Smooth muscle cell (in vitro differentiated cells): ENCODE data around the gene KLRD1. TPM values are rescaled to one million over a fixed set of nuclear protein-coding genes. Genes with fewer than 3 reads are reported as not detected.

ENCODE experiments used
- DNase-seq: peaks from one replicate; lab custom pipeline; 2025; ENCODE audit not compliant: unreplicated experiment; lab: John Stamatoyannopoulos, UW
- H2AFZ ChIP-seq: fragments of 200-600 bp; sonication (generic); 2 replicates; pipeline ENCODE4 v1.6.0; 2016; ENCODE audit warnings: antibody characterized with exemption, low read depth, mild to moderate bottlenecking
- H3F3A ChIP-seq: fragments of 200-600 bp; sonication (generic); 2 replicates; pipeline ENCODE4 v1.6.0; 2017; ENCODE audit warnings: antibody characterized with exemption, low read depth
- H3K27ac ChIP-seq: fragments of 200-600 bp; sonication (generic); 2 replicates; pipeline ENCODE4 v1.5.1; 2016; ENCODE audit warnings: low read depth, mild to moderate bottlenecking
- H3K27me3 ChIP-seq: fragments of 200-600 bp; sonication (generic); 2 replicates; pipeline ENCODE4 v1.6.1; 2016; ENCODE audit warnings: low read depth, mild to moderate bottlenecking
- H3K36me3 ChIP-seq: fragments of 200-600 bp; sonication (generic); 2 replicates; pipeline ENCODE4 v1.5.1; 2016; ENCODE audit warnings: low read depth
- H3K4me1 ChIP-seq: fragments of 200-600 bp; sonication (generic); 2 replicates; pipeline ENCODE4 v1.5.1; 2016; ENCODE audit warnings: low read depth
- H3K4me2 ChIP-seq: fragments of 200-600 bp; sonication (generic); 2 replicates; pipeline ENCODE4 v1.6.0; 2016; ENCODE audit warnings: mild to moderate bottlenecking
- H3K4me3 ChIP-seq: fragments of 200-600 bp; sonication (generic); 2 replicates; pipeline ENCODE4 v1.5.1; 2016; ENCODE audit warnings: mild to moderate bottlenecking
- H3K79me2 ChIP-seq: fragments of 200-600 bp; sonication (generic); 2 replicates; pipeline ENCODE4 v1.6.0; 2016; ENCODE audit warnings: low read depth, mild to moderate bottlenecking
- H3K9ac ChIP-seq: fragments of 200-600 bp; sonication (generic); 2 replicates; pipeline ENCODE4 v1.6.0; 2016; ENCODE audit warnings: low read depth
- H3K9me3 ChIP-seq: fragments of 200-600 bp; sonication (generic); replicated peaks from 2 replicates; pipeline ENCODE4 v1.5.1; 2016; ENCODE audit warnings: low read depth
- H4K20me1 ChIP-seq: fragments of 200-600 bp; sonication (generic); 2 replicates; pipeline ENCODE4 v1.6.0; 2016; ENCODE audit warnings: low read depth
- CTCF ChIP-seq: fragments of 200-600 bp; sonication (generic); IDR thresholded peaks from 2 replicates; pipeline ENCODE4 v1.5.1; 2017; ENCODE audit warnings: borderline replicate concordance, mild to moderate bottlenecking, antibody characterized with exemption; ENCODE audit not compliant: insufficient read depth, poor library complexity, severe bottlenecking
- WGBS: methylation state at CpG from one replicate; pipeline ENCODE4 v1.1.7; 2016; ENCODE audit warnings: low lambda C conversion rate; 5-methylcytosine and 5-hydroxymethylcytosine counted together
- polyA plus RNA-seq: library from polyadenylated mRNA; unstranded; fragments of >200 nt; fragmentation: Nextera tagmentation; extraction: Ambion mirVana; gene quantifications from 2 replicates; pipeline ENCODE4 v1.2.1, GENCODE V29; 2016
- total RNA-seq: library from RNA; depleted of rRNA; stranded (reverse); fragments of >200 nt; gene quantifications from 2 replicates; pipeline ENCODE4 v1.2.3, GENCODE V29; 2014

KLRD1 gene
- total and polyA plus RNA-seq, 2 experiments from 2014 or later = 0.09 to 0.18 TPM

GRCh38 chr12:10363914-10364814 lies 56.5 kb downstream of the KLRD1 start:
- Histone ChIP-seq H3K4me1 (peaks cover 42% of the 10 kb centered on the region), H3K4me2 (peak overlapping the region; percentile 83), H3F3A (peaks cover 16% of the 10 kb centered on the region), H3K9ac (peak overlapping the region; percentile 50), H4K20me1 (no peaks in the 10 kb centered on the region), H3K27ac (peak overlapping the region; percentile 92), H2AFZ (peak overlapping the region; percentile 29), H3K36me3 (no peaks in the 10 kb centered on the region), H3K79me2 (no peaks in the 10 kb centered on the region), H3K4me3 (peak overlapping the region; percentile 54), H3K27me3 (no peaks in the 10 kb centered on the region), H3K9me3 (no peaks in the 10 kb centered on the region)
- 25% methylated on average over 19 of the region's 19 CpGs for WGBS
- no peak for DNase-seq
- TF ChIP-seq CTCF = no peak

GRCh38 chr12:10364815-10365622 lies 57.3 kb downstream of the KLRD1 start:
- Histone ChIP-seq H3F3A (peaks cover 16% of the 10 kb centered on the region), H3K79me2 (no peaks in the 10 kb centered on the region), H3K36me3 (no peaks in the 10 kb centered on the region), H3K27ac (peak overlapping the region; percentile 92), H3K4me3 (peak overlapping the region; percentile 54), H3K9ac (peak overlapping the region; percentile 50), H4K20me1 (no peaks in the 10 kb centered on the region), H3K4me1 (peaks cover 42% of the 10 kb centered on the region), H3K4me2 (peak overlapping the region; percentile 83), H2AFZ (peak overlapping the region; percentile 29), H3K27me3 (no peaks in the 10 kb centered on the region), H3K9me3 (no peaks in the 10 kb centered on the region)
- WGBS = 2% methylated on average over 15 of the region's 15 CpGs
- DNase-seq = no peak
- TF ChIP-seq CTCF = no peak

GRCh38 chr12:10365696-10366405 lies 58.2 kb downstream of the KLRD1 start:
- H3F3A ChIP-seq = peaks cover 13% of the 10 kb centered on the region
- H3K27me3 ChIP-seq = no peaks in the 10 kb centered on the region
- H3K27ac ChIP-seq = peak overlapping the region; percentile 92
- H3K4me2 ChIP-seq = peak overlapping the region; percentile 83
- TF ChIP-seq CTCF = peak; percentile 25
- H3K4me1 ChIP-seq = peaks cover 40% of the 10 kb centered on the region
- 37% methylated on average over 6 of the region's 6 CpGs for WGBS
- peak overlapping the region; percentile 52 for H2AFZ ChIP-seq
- no peaks in the 10 kb centered on the region for H3K36me3 ChIP-seq
- no peaks in the 10 kb centered on the region for H3K79me2 ChIP-seq
- H3K4me3 ChIP-seq = peak overlapping the region; percentile 54
- DNase-seq = no peak
- H4K20me1 ChIP-seq = no peaks in the 10 kb centered on the region
- H3K9me3 ChIP-seq = no peaks in the 10 kb centered on the region
- H3K9ac ChIP-seq = no peak overlapping the region
